ENCODE results near the gene ZNF554.
A peak's percentile ranks its signal among the peaks of the same experiment; 100 is the strongest.
"Not testable (repeated sequence)": the region's sequence is repeated elsewhere in the genome, so short reads cannot be mapped to it uniquely, and the experiment has no call there.

Gene ZNF554

DNA sequence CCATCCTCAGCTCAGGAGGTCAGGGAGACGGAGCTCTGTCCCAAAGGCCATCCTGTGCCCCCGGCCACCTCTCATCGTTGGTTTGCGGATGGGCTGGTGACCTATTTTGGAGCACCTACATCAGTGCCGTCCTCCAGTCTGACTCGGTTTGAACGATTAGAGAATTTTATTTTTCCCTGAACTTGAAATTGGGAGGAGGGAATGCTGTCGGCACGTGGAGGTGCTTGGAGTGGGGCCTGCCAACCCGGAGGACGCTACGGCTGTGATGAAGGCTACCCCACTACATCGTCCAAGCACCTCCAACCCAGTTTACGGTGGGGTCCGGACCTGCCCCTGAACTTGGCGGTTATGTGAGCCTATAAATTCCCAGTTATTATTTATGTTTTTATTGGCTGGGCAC, 3.0 kb upstream of the ZNF554 start:
- H3K4me3 ChIP-seq (ENCODE audit: low read depth, low read length): no peak overlapping the region
- no peaks in the 10 kb centered on the region for H3K27me3 ChIP-seq (ENCODE audit: insufficient read depth, low read depth, severe bottlenecking)
- H3K27ac ChIP-seq: no peak overlapping the region
- H3K9me3 ChIP-seq (ENCODE audit: severe bottlenecking): no peaks in the 10 kb centered on the region
- no peak for TF ChIP-seq CTCF (IDR thresholded peaks at IDR 0.05; ENCODE audit: low read depth, low read length)
- DNase-seq: no peak
- H3K36me3 ChIP-seq: peaks cover 25% of the 10 kb centered on the region

DNA sequence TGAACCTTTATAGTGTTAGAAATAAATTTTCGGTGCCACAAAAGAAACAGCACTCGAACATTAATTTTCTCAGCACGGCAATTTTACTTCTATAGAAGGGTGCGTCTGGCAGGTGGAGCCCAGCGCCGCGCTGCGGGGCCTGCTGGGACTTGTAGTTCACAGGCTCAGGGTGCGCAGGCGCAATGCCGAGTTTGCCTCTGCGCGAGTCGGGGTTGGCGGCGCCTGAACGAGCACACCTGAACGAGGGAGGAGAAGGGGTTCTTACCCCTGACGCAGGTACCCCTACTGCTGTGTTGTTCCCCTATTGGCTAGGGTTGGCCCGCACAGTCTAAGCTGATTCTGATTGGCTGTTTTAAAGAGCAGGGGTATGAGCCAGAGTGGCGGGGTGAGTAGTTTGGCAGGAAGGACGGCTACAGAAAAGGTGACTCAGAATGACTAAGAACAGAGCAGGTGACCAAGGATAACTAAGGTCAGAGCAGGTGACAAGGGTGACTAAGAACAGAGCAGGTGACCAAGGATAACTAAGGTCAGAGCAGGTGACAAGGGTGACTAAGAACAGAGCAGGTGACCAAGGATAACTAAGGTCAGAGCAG, 2.3 kb upstream of the ZNF554 start:
- H3K27ac ChIP-seq; DNase-seq; H3K9me3 ChIP-seq (ENCODE audit: severe bottlenecking); H3K4me3 ChIP-seq (ENCODE audit: low read depth, low read length); H3K27me3 ChIP-seq (ENCODE audit: insufficient read depth, low read depth, severe bottlenecking): not testable (repeated sequence)
- H3K36me3 ChIP-seq: peaks cover 20% of the 10 kb centered on the region

- no peak for DNase-seq
- Histone ChIP-seq H3K4me3 (ENCODE audit: low read depth, low read length) (peak overlapping the region; percentile 74), H3K27ac (peak overlapping the region; percentile 60)
Observed at GRCh38 chr19:2820112-2820702, 539 bp downstream of the ZNF554 start.

GRCh38 chr19:2822846-2823245, 3.2 kb downstream of the ZNF554 start:
- no peak for TF ChIP-seq CTCF (IDR thresholded peaks at IDR 0.05; ENCODE audit: low read depth, low read length)
- Histone ChIP-seq H3K27ac (no peak overlapping the region), H3K9me3 (ENCODE audit: severe bottlenecking) (no peaks in the 10 kb centered on the region)

More at GRCh38 chr19:2820112-2820702, 539 bp downstream of the ZNF554 start:
- Histone ChIP-seq H3K27me3 (ENCODE audit: insufficient read depth, low read depth, severe bottlenecking) (no peaks in the 10 kb centered on the region), H3K36me3 (0 out of 2 replicates have a peak, but pooled peaks cover 2% of the 10 kb centered on the region), H3K9me3 (ENCODE audit: severe bottlenecking) (no peaks in the 10 kb centered on the region)
- no peak for TF ChIP-seq CTCF (IDR thresholded peaks at IDR 0.05; ENCODE audit: low read depth, low read length)

DNA sequence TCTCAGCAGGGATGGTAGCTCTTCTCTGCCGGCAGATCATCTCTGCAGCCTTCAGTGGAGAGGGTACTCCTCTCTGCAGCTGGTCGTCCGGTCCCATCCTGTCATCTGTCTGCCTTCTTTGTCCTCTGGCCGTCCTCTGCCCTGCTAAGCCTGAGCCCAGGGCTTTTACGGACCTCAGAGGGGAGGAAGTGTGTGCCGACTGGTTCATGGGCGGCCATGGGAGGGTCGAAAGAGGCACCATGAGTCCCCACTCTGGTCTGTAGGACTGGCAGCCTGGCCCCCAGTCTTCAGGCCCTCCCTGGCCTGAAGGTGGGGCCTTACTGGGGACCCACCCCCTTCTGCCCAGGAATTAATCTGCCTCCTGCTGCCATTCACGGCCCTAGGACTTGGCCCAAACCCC, 4.0 kb downstream of the ZNF554 start:
- Histone ChIP-seq H3K9me3 (ENCODE audit: severe bottlenecking) (no peaks in the 10 kb centered on the region), H3K4me3 (ENCODE audit: low read depth, low read length) (no peak overlapping the region), H3K27me3 (ENCODE audit: insufficient read depth, low read depth, severe bottlenecking) (no peaks in the 10 kb centered on the region), H3K36me3 (peaks cover 10% of the 10 kb centered on the region), H3K27ac (no peak overlapping the region)
- no peak for TF ChIP-seq CTCF (IDR thresholded peaks at IDR 0.05; ENCODE audit: low read depth, low read length)
- DNase-seq: no peak

More at GRCh38 chr19:2822846-2823245, 3.2 kb downstream of the ZNF554 start:
- Histone ChIP-seq H3K4me3 (ENCODE audit: low read depth, low read length) (no peak overlapping the region), H3K27me3 (ENCODE audit: insufficient read depth, low read depth, severe bottlenecking) (no peaks in the 10 kb centered on the region), H3K36me3 (peaks cover 5% of the 10 kb centered on the region)
- DNase-seq: no peak

GRCh38 chr19:2824129-2824528, 4.5 kb downstream of the ZNF554 start:
- Histone ChIP-seq H3K27ac (no peak overlapping the region), H3K9me3 (ENCODE audit: severe bottlenecking) (no peaks in the 10 kb centered on the region), H3K36me3 (peaks cover 10% of the 10 kb centered on the region), H3K27me3 (ENCODE audit: insufficient read depth, low read depth, severe bottlenecking) (no peaks in the 10 kb centered on the region), H3K4me3 (ENCODE audit: low read depth, low read length) (no peak overlapping the region)
- TF ChIP-seq CTCF (IDR thresholded peaks at IDR 0.05; ENCODE audit: low read depth, low read length): no peak
- no peak for DNase-seq
